ENCODE results near the gene OR2W1. TPM values are rescaled to one million over a fixed set of nuclear protein-coding genes. Genes with fewer than 3 reads are reported as not detected.

Gene OR2W1
- total and polyA plus RNA-seq, 7 donors, result not detected

GRCh38 chr6:29019629-29020028 is 25.3 kb downstream of the OR2W1 start:
- ATAC-seq (no peak), DNase-seq (no peak)
- H3K27me3 ChIP-seq (ENCODE audit: insufficient read depth in 3 of 3, low read length in 2 of 3), result peaks cover 5 to 21% (median 13%) of the 10 kb centered on the region in 3 donors
- intact Hi-C loops (cut with DNase I), result loop anchor here in 1 of 2 donors (5.0 kb wide), 2 partner anchors 37 to 568 kb away; partner anchors contain the start of gene OR2H2
- no peaks in the 10 kb centered on the region for H3K4me1 ChIP-seq
- H3K36me3 ChIP-seq (ENCODE audit: insufficient read depth in 1 of 2, low read depth in 1 of 2), result no peaks in the 10 kb centered on the region
- no peak overlapping the region for H3K4me3 ChIP-seq
- WGBS, 3 donors, result 59 to 63% (median 59%) methylated on average over 2 of the region's 2 CpGs
- TF ChIP-seq CTCF (IDR thresholded peaks at IDR 0.05), result no peak
- no peak overlapping the region for H3K27ac ChIP-seq
- no peaks in the 10 kb centered on the region for H3K9me3 ChIP-seq

- DNase-seq (no peak), ATAC-seq (no peak)
- no peaks in the 10 kb centered on the region for H3K9me3 ChIP-seq
- no peak for TF ChIP-seq CTCF (IDR thresholded peaks at IDR 0.05)
- peaks cover 0 to 43% (median 13%) of the 10 kb centered on the region in 3 donors for H3K27me3 ChIP-seq (ENCODE audit: insufficient read depth in 3 of 3, low read length in 2 of 3)
- H3K4me1 ChIP-seq, result no peaks in the 10 kb centered on the region
- no peak overlapping the region for H3K4me3 ChIP-seq
- H3K27ac ChIP-seq, result no peak overlapping the region
- intact Hi-C loops (cut with DNase I), result loop anchor here (2.0 to 5.0 kb wide), 3 partner anchors 35 to 331 kb away; no protein-coding TSS in a partner anchor
- H3K36me3 ChIP-seq (ENCODE audit: insufficient read depth in 1 of 2, low read depth in 1 of 2), result no peaks in the 10 kb centered on the region
- WGBS, 3 donors, result 33 to 40% (median 39%) methylated on average over 3 of the region's 3 CpGs
These were observed 27.6 kb downstream of the OR2W1 start for GRCh38 chr6:29017428-29017802.

- TF ChIP-seq CTCF (IDR thresholded peaks at IDR 0.05), result peak; percentile 80
- Histone ChIP-seq H3K4me1 (no peaks in the 10 kb centered on the region), H3K36me3 (ENCODE audit: insufficient read depth in 1 of 2, low read depth in 1 of 2) (no peaks in the 10 kb centered on the region), H3K4me3 (peak overlapping the region; percentile 65), H3K9me3 (no peaks in the 10 kb centered on the region), H3K27me3 (ENCODE audit: insufficient read depth in 3 of 3, low read length in 2 of 3) (peaks cover 0 to 50% (median 15%) of the 10 kb centered on the region in 3 donors), H3K27ac (no peak overlapping the region)
- peak; percentile 78 to 97 (median 82) for ATAC-seq
- DNase-seq, result peak; percentile 71 to 80
- WGBS, 3 donors, result 1% methylated on average over 41 of the region's 41 CpGs
- intact Hi-C loops (cut with DNase I), result loop anchor here (1.0 to 5.0 kb wide), 5 partner anchors 34 to 330 kb away; no protein-coding TSS in a partner anchor
These were observed 28.2 kb downstream of the OR2W1 start for GRCh38 chr6:29016559-29017427.

GRCh38 chr6:29014729-29015608 is 30.0 kb downstream of the OR2W1 start:
- Histone ChIP-seq H3K4me1 (no peaks in the 10 kb centered on the region), H3K27me3 (ENCODE audit: insufficient read depth in 3 of 3, low read length in 2 of 3) (peaks cover 0 to 63% (median 15%) of the 10 kb centered on the region in 3 donors), H3K36me3 (ENCODE audit: insufficient read depth in 1 of 2, low read depth in 1 of 2) (no peaks in the 10 kb centered on the region), H3K9me3 (no peaks in the 10 kb centered on the region), H3K4me3 (peak overlapping the region; percentile 16), H3K27ac (no peak overlapping the region)
- intact Hi-C loops (cut with DNase I), result loop anchor here in 1 of 2 donors (5.0 kb wide), 1 partner anchor 33 kb away; no protein-coding TSS in a partner anchor
- TF ChIP-seq CTCF (IDR thresholded peaks at IDR 0.05), result no peak
- DNase-seq (no peak), ATAC-seq (no peak)
- 45 to 47% (median 46%) methylated on average over 59 to 79 of the region's 79 CpGs for WGBS, 3 donors

All from psoas muscle (tissue), 8 donors.